NCI-H2196 (cell line): Measurements from ENCODE around the gene ZNF83.
"Not testable (repeated sequence)": the region's sequence is repeated elsewhere in the genome, so short reads cannot be mapped to it uniquely, and the experiment has no call there.

Experiments
- DNase-seq: peaks from one replicate; lab custom pipeline; 2025; ENCODE audit not compliant: unreplicated experiment; lab: John Stamatoyannopoulos, UW

ZNF83 gene

GRCh38 chr19:52570000-52570861 lies 67.9 kb downstream of the ZNF83 start, which contains the start of gene ZNF701:
TSS of gene ZNF701 (plus strand) at chr19:52570287. CDS start at chr19:52574148, 3,861 bp downstream.
- peak; percentile 89 for DNase-seq

GRCh38 chr19:52569638-52569999 lies 68.5 kb downstream of the ZNF83 start:
- not testable (repeated sequence) for DNase-seq

DNA sequence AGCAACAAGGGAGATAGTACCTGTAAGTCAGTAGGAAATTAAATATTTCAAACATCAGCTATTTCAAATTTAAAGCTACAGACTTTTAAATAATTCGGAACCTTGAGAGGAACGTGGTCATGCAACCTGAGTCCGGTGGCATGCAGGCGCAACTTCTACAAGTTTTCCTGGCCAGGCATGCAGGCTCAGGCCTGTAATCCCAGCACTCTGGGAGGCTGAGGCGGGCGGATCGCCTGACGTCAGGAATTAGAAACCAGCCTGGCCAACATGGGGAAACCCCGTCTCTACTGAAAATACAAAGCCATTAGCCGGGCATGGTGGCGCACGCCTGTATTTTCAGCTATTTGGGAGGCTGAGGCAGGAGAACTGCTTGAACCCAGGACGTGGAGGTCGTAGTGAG lies 70.2 kb downstream of the ZNF83 start:
- no peak for DNase-seq

DNA sequence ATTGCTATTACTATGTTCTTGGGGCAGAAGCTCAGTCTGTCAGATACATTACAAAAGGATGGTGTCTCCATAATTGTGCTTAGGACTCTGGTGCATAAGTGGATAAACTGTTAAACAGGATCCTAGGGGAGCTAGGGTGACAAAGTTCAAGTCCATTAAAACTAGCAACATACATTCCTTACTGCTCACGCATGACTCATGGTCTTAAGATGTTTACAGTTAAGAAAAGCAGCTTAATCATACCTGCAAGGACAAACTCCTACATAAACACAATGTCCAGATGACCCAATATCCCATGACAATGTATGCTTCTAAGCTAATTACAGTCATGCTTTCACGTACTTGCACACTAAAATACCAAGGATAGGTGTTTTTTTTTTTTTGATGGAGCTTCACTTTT lies 71.6 kb downstream of the ZNF83 start:
- no peak for DNase-seq

DNA sequence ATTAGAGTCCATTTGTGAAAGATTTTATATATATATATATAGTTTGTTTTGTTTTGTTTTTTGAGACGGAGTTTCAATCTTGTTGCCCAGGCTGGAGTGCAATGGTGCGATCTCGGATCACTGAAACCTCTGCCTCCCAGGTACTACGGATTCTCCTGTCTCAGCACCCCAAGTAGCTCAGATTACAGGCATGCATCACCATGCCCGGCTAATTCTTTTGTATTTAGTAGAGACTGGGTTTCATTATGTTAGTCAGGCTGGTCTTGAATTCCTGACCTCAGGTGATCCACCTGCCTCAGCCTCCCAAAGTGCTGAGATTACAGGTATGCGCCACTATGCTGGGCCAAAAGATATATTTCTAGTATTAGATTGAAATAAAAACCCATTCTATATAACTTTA lies 72.0 kb downstream of the ZNF83 start:
- DNase-seq: no peak
